ENCODE results near the gene PCSK1.

GRCh38 chr5:96402500-96402899 is 30.5 kb downstream of the PCSK1 start:
- no peak for TF ChIP-seq CTCF (IDR thresholded peaks at IDR 0.05)
- no peak for TF ChIP-seq POLR2A (IDR thresholded peaks at IDR 0.05)
- no peak for TF ChIP-seq EP300 (IDR thresholded peaks at IDR 0.05)

All from gastroesophageal sphincter (tissue), 3 donors.